Tibial nerve (tissue), 3 donors: ENCODE measurements around the gene U2AF1L4.

Source experiments
- CTCF ChIP-seq, 5 experiments: fragments of 200-600 bp in 3 of 5; fragments of 450-650 bp in 2 of 5; sonication (generic) in 3 of 5; IDR thresholded peaks; one replicate each; pipeline ENCODE4 v1.5.1; 2016 to 2019; ENCODE audit warnings: antibody characterized with exemption in 5 of 5, mild to moderate bottlenecking in 3 of 5, moderate library complexity in 2 of 5
- POLR2A ChIP-seq, 2 donors: fragments of 450-650 bp; IDR thresholded peaks; one replicate each; pipeline ENCODE4 v1.6.1; 2017; ENCODE audit warnings: antibody characterized with exemption in 2 of 2, mild to moderate bottlenecking in 2 of 2, moderate library complexity in 2 of 2

- peak in 1 of 5 experiments; percentile 17 for TF ChIP-seq CTCF (IDR thresholded peaks at IDR 0.05)
- peak in 1 of 2 donors; percentile 24 for TF ChIP-seq POLR2A (IDR thresholded peaks at IDR 0.05)
These were observed 30.3 kb upstream of the U2AF1L4 start, which contains the start of gene ARHGAP33 for GRCh38 chr19:35775298-35776101.
